Renal cortex interstitium (tissue), 11 donors: ENCODE data around the gene DCLK1. TPM values are rescaled to one million over a fixed set of nuclear protein-coding genes. Genes with fewer than 3 reads are reported as not detected.

Experiments
- DNase-seq, 11 donors: peaks; one replicate each; pipeline ENCODE4 v3.0.0-alpha.2; 2013; ENCODE audit warnings: low read depth in 9 of 11, low spot score in 4 of 11; ENCODE audit errors: extremely low read depth in 1 of 11
- polyA plus RNA-seq, 3 donors: library from polyadenylated mRNA; unstranded; fragments of 120-200 nt; gene quantifications; one replicate each; pipeline ENCODE4 v1.2.1, GENCODE V29; 2013; ENCODE audit not compliant: insufficient read length in 3 of 3

DCLK1 gene
- polyA plus RNA-seq, 3 donors, result 5.2 to 6.4 (median 5.8) TPM

GRCh38 chr13:35858665-35859064 is 272.5 kb downstream of the DCLK1 start:
- no peak for DNase-seq

DNA sequence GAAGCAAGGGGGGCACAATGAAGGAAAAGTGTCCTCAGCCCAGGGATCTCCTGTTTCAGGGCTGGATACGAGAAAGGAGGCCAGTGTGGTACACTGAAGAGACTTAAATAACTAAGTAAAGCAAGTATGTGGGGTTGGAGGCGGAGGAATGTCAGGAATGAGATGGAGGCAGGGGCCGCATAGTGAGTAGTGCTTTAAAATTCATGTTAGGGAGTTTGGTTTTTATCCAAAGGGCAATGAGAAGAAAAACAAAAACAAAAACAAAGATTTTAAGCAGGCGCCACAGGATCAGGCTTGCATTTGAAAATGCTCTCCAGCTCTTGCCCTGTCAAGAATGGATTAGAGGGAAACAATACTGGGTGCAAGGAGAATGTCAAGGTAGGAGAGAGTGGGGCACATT is 273.4 kb downstream of the DCLK1 start:
- peak in 3 of 11 donors; percentile 17 to 50 (median 42) for DNase-seq

DNA sequence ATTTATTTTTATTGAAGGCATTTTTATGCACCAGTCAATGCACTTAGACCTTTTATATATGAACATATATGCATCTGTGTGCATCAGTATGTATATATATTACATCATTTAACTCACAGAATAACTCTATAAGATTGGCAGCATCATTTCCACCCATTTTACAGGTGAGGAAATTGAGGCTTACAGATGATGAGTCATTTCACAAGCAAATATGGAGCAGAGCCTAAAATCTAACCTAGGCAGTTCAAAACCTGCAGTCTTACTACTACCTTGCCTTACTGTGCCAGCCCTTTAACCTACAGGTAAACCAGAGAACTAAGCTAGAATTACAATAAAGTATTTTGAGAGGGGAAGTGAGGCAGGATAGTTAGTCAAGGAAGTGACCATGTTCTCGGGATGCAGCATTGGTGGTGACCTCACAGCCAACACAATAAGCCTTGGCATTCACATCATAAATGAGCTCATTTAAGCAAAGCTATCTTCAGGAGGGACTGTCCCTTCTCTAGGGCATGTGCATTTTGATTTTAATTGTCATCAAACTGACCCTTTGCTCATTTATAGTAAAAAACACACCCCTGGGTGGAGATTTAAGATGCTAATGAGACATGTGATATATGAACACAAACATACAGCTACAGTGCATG is 274.3 kb downstream of the DCLK1 start:
- no peak for DNase-seq

DNA sequence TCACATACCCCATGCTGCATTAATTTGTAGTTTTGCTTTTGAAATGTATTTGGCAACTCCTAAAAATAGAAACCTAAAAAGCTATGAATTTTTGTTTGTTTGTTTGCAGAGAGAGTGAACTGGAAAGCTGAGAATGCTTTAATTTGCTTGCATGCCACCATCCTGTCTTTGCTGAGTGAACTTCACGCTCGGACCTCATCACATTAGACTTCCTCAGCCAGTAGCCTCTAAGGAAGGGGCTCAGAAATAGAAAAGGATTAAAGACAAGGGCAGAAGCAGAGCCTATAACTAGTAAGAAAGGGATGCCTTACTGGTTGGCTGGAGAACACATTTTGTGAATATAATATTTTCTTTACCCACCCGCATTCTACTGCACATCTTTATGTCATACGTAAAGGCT is 275.1 kb downstream of the DCLK1 start:
- DNase-seq, result no peak

DNA sequence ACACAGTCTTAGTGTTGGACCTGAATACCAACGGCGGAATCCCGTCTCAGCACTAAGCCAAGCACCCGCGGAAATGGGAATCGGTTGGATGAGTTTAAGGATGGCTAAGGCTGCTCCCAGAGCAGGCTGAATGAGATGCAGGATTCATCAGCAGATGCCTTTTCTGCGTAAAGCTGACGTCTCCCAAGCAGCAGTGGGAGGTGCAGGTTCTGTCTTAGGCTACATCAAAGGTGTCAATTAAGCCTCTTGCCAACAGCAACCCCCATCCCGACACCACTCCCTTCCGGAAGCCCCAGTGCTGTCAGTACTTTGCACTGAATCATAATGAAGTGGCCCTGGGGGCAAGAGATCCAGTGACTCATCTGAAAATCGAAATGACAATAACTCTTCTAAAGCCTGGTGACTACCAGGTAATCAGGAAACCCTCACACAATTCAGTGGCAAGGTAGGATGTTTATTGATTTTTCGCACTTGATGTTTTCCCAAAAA is 275.6 kb downstream of the DCLK1 start:
- DNase-seq, result no peak

DNA sequence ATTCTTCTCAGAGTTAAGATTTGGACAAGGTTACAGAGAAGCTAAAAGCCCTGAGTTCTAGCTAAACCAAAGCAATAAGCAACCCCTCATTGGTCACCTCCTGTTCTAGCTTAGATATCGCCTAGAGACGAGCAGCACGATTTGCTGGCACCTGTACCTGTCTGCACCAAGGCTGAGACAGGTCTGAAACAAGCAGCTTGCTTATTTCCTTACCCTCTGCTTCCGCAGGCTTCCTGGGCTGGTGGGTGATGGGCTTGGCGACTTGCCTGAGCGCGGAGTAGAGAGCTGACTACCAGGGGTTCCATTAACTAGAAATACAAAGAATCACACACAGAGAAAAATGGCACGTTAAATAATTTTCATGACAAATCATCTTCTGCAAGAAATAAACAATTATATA is 276.9 kb downstream of the DCLK1 start:
- no peak for DNase-seq

GRCh38 chr13:35851881-35852280 is 279.3 kb downstream of the DCLK1 start:
- DNase-seq, result no peak

GRCh38 chr13:35851356-35851755 is 279.8 kb downstream of the DCLK1 start:
- no peak for DNase-seq

GRCh38 chr13:35850569-35850968 is 280.6 kb downstream of the DCLK1 start:
- no peak for DNase-seq

- no peak for DNase-seq
Measured at GRCh38 chr13:35849256-35849644, 281.9 kb downstream of the DCLK1 start.

DNA sequence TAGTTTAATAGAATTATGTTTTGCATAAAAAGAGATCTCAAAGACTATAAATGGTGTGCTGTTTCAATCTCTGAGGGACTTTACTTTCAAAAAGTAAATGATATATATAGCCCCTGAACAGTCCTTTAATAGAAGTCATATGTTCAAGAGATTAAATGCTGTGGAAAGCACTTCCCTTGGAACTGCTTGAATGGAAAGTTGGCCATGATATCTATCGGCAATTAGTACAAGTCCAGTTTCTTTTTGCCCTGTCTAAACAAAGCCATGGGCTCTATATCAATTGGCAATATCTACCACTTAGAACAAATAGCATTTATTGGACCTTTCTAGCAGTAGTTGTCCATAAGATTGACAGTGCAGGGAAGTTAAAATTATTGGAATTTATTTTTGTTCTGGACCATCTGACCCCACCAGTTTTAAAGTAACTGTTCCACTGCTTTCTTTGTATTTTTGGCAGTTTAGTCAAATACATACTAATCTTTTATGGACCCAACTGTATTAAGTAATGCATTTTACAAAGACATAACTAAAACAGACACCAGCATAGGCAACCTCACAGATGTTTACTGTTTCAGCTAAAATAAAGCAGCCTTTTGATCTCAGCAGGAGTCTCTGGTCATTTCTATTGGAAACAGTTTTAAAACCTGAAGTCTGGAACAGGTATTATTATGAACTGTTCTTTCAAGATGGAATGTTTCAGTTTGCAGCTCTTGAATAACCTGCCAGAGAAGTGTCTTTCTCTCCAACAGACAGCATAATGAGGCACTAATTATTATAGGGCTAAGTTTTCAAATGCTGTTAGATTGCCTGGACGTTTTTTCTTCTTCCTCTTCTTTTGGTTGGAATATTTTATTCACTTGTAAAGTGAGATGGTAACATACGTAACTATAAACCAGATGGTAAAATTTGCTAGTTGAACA is 282.6 kb downstream of the DCLK1 start:
- no peak for DNase-seq

- no peak for DNase-seq
Measured at GRCh38 chr13:35843272-35843671, 287.9 kb downstream of the DCLK1 start.

DNA sequence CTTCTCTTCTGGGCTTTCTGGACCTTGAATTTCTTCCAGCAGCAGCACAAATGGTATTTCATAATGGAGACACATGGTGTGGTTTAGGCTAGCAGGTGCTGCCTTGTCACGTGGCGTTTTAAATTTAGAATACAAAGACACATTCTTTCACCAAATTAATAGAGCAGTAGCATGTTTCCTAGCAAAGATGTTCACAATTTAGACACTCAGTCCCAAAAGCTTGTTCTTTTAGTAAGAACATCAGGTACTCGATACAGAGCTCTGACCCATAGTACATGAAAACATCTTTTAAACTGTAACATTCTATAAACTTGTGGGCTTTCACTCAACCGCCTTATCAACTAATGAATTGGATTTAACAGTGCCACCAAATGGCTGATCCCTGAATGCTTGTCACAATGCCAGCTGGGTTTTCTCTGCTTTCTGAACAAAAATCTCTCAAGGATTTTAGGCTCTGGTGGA is 290.1 kb downstream of the DCLK1 start:
- DNase-seq, result no peak

DNA sequence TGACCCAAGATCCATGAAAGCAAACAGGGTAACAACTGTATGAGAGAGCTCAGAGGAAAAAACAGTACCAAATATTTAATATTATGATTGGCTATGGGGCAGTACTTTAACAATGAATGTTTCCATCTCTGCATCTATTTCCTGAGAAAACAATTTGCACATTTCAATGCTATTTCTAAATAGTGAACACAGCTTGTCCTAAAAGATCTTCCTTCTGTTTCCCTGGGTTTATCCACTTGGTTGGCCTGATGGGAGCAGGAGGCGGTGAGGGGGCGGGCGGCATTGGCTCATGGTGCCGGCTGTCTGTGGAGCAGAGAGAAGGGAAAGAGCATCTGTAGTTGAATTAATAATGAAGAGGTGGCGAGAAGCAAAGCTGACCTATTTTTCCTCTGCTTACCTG is 291.4 kb downstream of the DCLK1 start:
- DNase-seq, result no peak

- no peak for DNase-seq
Measured at GRCh38 chr13:35838356-35838755, 292.8 kb downstream of the DCLK1 start.

- no peak for DNase-seq
Measured at GRCh38 chr13:35836446-35836845, 294.7 kb downstream of the DCLK1 start.

- no peak for DNase-seq
Measured at GRCh38 chr13:35835989-35836388, 295.2 kb downstream of the DCLK1 start.

DNA sequence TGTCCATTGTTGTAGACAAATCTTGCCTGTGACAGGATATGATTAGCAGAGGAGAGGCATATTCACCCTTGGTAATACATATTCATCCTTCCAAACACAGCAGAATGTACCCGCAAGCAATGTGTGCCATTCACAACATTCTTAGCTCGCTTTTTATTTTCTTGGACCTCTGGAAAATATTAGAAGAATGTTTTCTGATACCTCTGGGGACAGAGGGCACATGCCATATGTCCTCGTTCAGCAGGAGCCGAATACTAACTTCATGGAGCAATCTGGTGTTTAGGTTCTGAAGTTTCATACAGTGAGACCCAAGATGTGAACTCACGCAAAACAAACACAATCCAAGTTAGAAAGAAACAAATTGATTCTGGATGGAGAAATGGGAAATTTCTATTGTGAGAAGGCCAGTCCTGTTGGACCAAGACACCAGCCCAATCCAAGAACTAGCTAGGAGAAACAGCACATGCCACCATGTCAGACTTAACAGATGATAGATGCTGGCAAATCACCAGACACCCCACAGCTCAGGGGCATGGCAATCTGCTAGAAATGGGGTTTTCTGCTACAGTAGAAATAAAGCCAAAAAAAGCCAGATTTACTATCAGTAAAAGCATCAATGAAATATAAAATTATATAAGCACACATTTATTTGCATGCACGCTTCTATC is 297.4 kb downstream of the DCLK1 start:
- DNase-seq, result no peak

GRCh38 chr13:35833031-35833430 is 298.2 kb downstream of the DCLK1 start:
- DNase-seq, result no peak

- no peak for DNase-seq
Measured at GRCh38 chr13:35832551-35832950, 298.6 kb downstream of the DCLK1 start.
